Left ventricle myocardium superior (tissue), 1 donor: ENCODE data around the gene RBP3. TPM values are rescaled to one million over a fixed set of nuclear protein-coding genes. Genes with fewer than 3 reads are reported as not detected.
"Not testable (repeated sequence)": the region's sequence is repeated elsewhere in the genome, so short reads cannot be mapped to it uniquely, and the experiment has no call there.

ENCODE experiments used
- ATAC-seq: fragments of 200-7000 bp; cut with Tn5 transposase; one replicate; pipeline ENCODE4 v1.9.1; 2020; ENCODE audit warnings: mild to moderate bottlenecking, moderate library complexity
- DNase-seq: peaks from one replicate; pipeline ENCODE4 v3.0.0-alpha.2; 2020
- intact Hi-C: fragments of 100-400 bp; cut with micrococcal nuclease; formaldehyde crosslinking; loops from one replicate; pipeline ENCODE4 v1.11.0; 2022
- total RNA-seq: library from RNA; stranded (reverse); fragmentation: NEBNext Ultra II Directional; extraction: Animal tissue kit (Norgen Biotek cat#: 25700); gene quantifications from one replicate; pipeline ENCODE4 v1.2.1, GENCODE V29; 2021
- donor health status: DM: no; HTN: yes; CAD: no; lungs with severe emphysema.

RBP3 gene
- total RNA-seq, 1 donor from 2014 or later, result not detected

GRCh38 chr10:47381103-47381395 is 32.9 kb downstream of the RBP3 start:
- ATAC-seq, result no peak
- no peak for DNase-seq
- intact Hi-C loops, result no loop called here

- ATAC-seq, result no peak
- DNase-seq, result no peak
- intact Hi-C loops, result no loop called here
These were observed 33.5 kb downstream of the RBP3 start for GRCh38 chr10:47381427-47382379.

- no peak for ATAC-seq
- intact Hi-C loops, result no loop called here
- no peak for DNase-seq
These were observed 35.3 kb downstream of the RBP3 start for GRCh38 chr10:47383261-47384147.

GRCh38 chr10:47384148-47384921 is 36.2 kb downstream of the RBP3 start, which contains the start of gene ZNF488:
Gene ZNF488, minus strand, starts transcription at chr10:47384293. Its CDS starts 15,464 bp downstream, at chr10:47368829.
- ATAC-seq (peak; percentile 99), DNase-seq (peak; percentile 92)
- intact Hi-C loops, result no loop called here

GRCh38 chr10:47386104-47386503 is 37.9 kb downstream of the RBP3 start:
- DNase-seq, ATAC-seq, intact Hi-C loops: not testable (repeated sequence)

- ATAC-seq (no peak), DNase-seq (no peak)
- intact Hi-C loops, result no loop called here
These were observed 40.7 kb downstream of the RBP3 start for GRCh38 chr10:47388879-47389278.

GRCh38 chr10:47389619-47390018 is 41.5 kb downstream of the RBP3 start:
- DNase-seq (no peak), ATAC-seq (no peak)
- intact Hi-C loops, result no loop called here

- DNase-seq (no peak), ATAC-seq (no peak)
- intact Hi-C loops, result no loop called here
These were observed 48.2 kb downstream of the RBP3 start for GRCh38 chr10:47396311-47396717.

GRCh38 chr10:47397256-47397655 is 49.1 kb downstream of the RBP3 start:
- intact Hi-C loops, result no loop called here
- no peak for DNase-seq
- ATAC-seq, result no peak

GRCh38 chr10:47400251-47400650 is 52.1 kb downstream of the RBP3 start:
- intact Hi-C loops, result no loop called here
- DNase-seq (no peak), ATAC-seq (no peak)

- DNase-seq (no peak), ATAC-seq (no peak)
- intact Hi-C loops, result no loop called here
These were observed 52.6 kb downstream of the RBP3 start for GRCh38 chr10:47400786-47401185.

- no peak for DNase-seq
- no peak for ATAC-seq
- intact Hi-C loops, result no loop called here
These were observed 53.0 kb downstream of the RBP3 start for GRCh38 chr10:47401210-47401609.

GRCh38 chr10:47401874-47402640 is 53.9 kb downstream of the RBP3 start:
- ATAC-seq (no peak), DNase-seq (peak; percentile 25)
- intact Hi-C loops, result no loop called here

GRCh38 chr10:47402641-47403301 is 54.6 kb downstream of the RBP3 start:
- DNase-seq, result peak; percentile 52
- intact Hi-C loops, result no loop called here
- ATAC-seq, result peak; percentile 97

GRCh38 chr10:47403446-47404318 is 55.5 kb downstream of the RBP3 start:
- ATAC-seq (peak; percentile 13), DNase-seq (peak; percentile 22)
- intact Hi-C loops, result no loop called here

GRCh38 chr10:47404446-47404845 is 56.3 kb downstream of the RBP3 start:
- peak; percentile 10 for ATAC-seq
- intact Hi-C loops, result no loop called here
- peak; percentile 30 for DNase-seq

- ATAC-seq (no peak), DNase-seq (no peak)
- intact Hi-C loops, result no loop called here
These were observed 56.8 kb downstream of the RBP3 start for GRCh38 chr10:47404937-47405336.
